EH (cell line): ENCODE measurements around the gene HECW1.
A peak's percentile ranks its signal among the peaks of the same experiment; 100 is the strongest.
"Not testable (repeated sequence)": the region's sequence is repeated elsewhere in the genome, so short reads cannot be mapped to it uniquely, and the experiment has no call there.

Source experiments
- DNase-seq: peaks from one replicate; pipeline ENCODE4 v3.0.0-alpha.2; 2015; ENCODE audit warnings: low read depth

Gene HECW1

GRCh38 chr7:43537765-43538403 is 425.4 kb downstream of the HECW1 start:
- peak; percentile 23 for DNase-seq

GRCh38 chr7:43538404-43538771 is 425.9 kb downstream of the HECW1 start:
- no peak for DNase-seq

GRCh38 chr7:43540471-43540870 is 428.0 kb downstream of the HECW1 start:
- no peak for DNase-seq

- DNase-seq, result no peak
Measured at GRCh38 chr7:43542716-43543115, 430.3 kb downstream of the HECW1 start.

- no peak for DNase-seq
Measured at GRCh38 chr7:43546231-43546630, 433.8 kb downstream of the HECW1 start.

GRCh38 chr7:43550427-43550826 is 438.0 kb downstream of the HECW1 start:
- DNase-seq, result no peak

GRCh38 chr7:43552122-43552521 is 439.7 kb downstream of the HECW1 start:
- no peak for DNase-seq

- DNase-seq, result peak; percentile 31
Measured at GRCh38 chr7:43553999-43554398, 441.6 kb downstream of the HECW1 start.

GRCh38 chr7:43554423-43554822 is 442.0 kb downstream of the HECW1 start:
- no peak for DNase-seq

- no peak for DNase-seq
Measured at GRCh38 chr7:43557831-43558495, 445.5 kb downstream of the HECW1 start.

- DNase-seq, result no peak
Measured at GRCh38 chr7:43559171-43559945, 446.9 kb downstream of the HECW1 start.

GRCh38 chr7:43559946-43560335 is 447.5 kb downstream of the HECW1 start:
- no peak for DNase-seq

GRCh38 chr7:43560742-43561330 is 448.4 kb downstream of the HECW1 start:
- DNase-seq, result no peak

- no peak for DNase-seq
Measured at GRCh38 chr7:43562383-43562782, 449.9 kb downstream of the HECW1 start.

GRCh38 chr7:43565786-43566185 is 453.3 kb downstream of the HECW1 start:
- DNase-seq, result peak; percentile 65

GRCh38 chr7:43568529-43568928 is 456.1 kb downstream of the HECW1 start:
- peak; percentile 66 for DNase-seq

- DNase-seq, result peak; percentile 80
Measured at GRCh38 chr7:43569424-43569823, 457.0 kb downstream of the HECW1 start.

GRCh38 chr7:43570688-43571365 is 458.4 kb downstream of the HECW1 start:
- peak; percentile 24 for DNase-seq

- DNase-seq, result peak; percentile 100
Measured at GRCh38 chr7:43572516-43573049, 460.1 kb downstream of the HECW1 start.

GRCh38 chr7:43573832-43574231 is 461.4 kb downstream of the HECW1 start:
- not testable (repeated sequence) for DNase-seq

GRCh38 chr7:43575506-43575905 is 463.1 kb downstream of the HECW1 start:
- DNase-seq, result no peak

GRCh38 chr7:43576241-43576640 is 463.8 kb downstream of the HECW1 start:
- no peak for DNase-seq
